IMR-90 (cell line): ENCODE data around the gene CTXN3. TPM values are rescaled to one million over a fixed set of nuclear protein-coding genes. Genes with fewer than 3 reads are reported as not detected.

Experiments
- ATAC-seq: fragments of 200-7000 bp; cut with Tn5 transposase; 2 replicates; pipeline ENCODE4 v1.9.1; 2020; ENCODE audit warnings: low read depth, mild to moderate bottlenecking, moderate library complexity
- BruUV-seq: library from RNA; stranded (reverse); fragments of 400-500 nt; replicated peaks from 2 replicates; lab custom pipeline; 2021; lab: Mats Ljungman, UMichigan
- CTCF ChIA-PET: fragments of 300-600 bp; formaldehyde crosslinking; extraction: SDS; loops from one replicate; lab custom pipeline; 2021; ENCODE audit warnings: antibody characterized with exemption; lab: Yijun Ruan, JAX
- POLR2A ChIA-PET: fragments of 300-600 bp; sonication (Branson Sonifier 250); formaldehyde crosslinking; loops from one replicate; lab custom pipeline; 2022; ENCODE audit warnings: antibody characterized with exemption; ENCODE audit not compliant: unreplicated experiment; lab: Charles Lee
- DNase-seq: peaks from one replicate; pipeline ENCODE4 v3.0.0; 2013
- H2AFZ ChIP-seq: replicated peaks from 2 replicates; pipeline ENCODE3; 2013; ENCODE audit warnings: low read length, mild to moderate bottlenecking; ENCODE audit not compliant: poor library complexity
- H2AK5ac ChIP-seq: 2 replicates; pipeline ENCODE4 v1.6.1; 2013; ENCODE audit warnings: low read depth, low read length, inconsistent platforms
- H2AK9ac ChIP-seq: replicated peaks from 2 replicates; pipeline ENCODE3; 2013; ENCODE audit warnings: mild to moderate bottlenecking, low read depth, low read length, moderate library complexity; ENCODE audit not compliant: poor library complexity
- H2BK120ac ChIP-seq: 2 replicates; pipeline ENCODE4 v1.6.1; 2013; ENCODE audit warnings: low read depth, low read length, inconsistent platforms
- H2BK15ac ChIP-seq: 3 replicates; pipeline ENCODE4 v1.6.1; 2013; ENCODE audit warnings: low read depth, low read length, inconsistent platforms
- H2BK20ac ChIP-seq: 2 replicates; pipeline ENCODE4 v1.6.1; 2013; ENCODE audit warnings: low read depth, mild to moderate bottlenecking, inconsistent platforms, low read length, moderate library complexity
- H2BK5ac ChIP-seq: 2 replicates; pipeline ENCODE4 v1.6.1; 2013; ENCODE audit warnings: mild to moderate bottlenecking, low read depth, low read length, inconsistent platforms; ENCODE audit not compliant: poor library complexity, severe bottlenecking
- H3K14ac ChIP-seq: replicated peaks from 2 replicates; pipeline ENCODE4 v1.6.1; 2013; ENCODE audit warnings: low read depth, low read length, inconsistent platforms
- H3K18ac ChIP-seq: 2 replicates; pipeline ENCODE4 v1.6.1; 2013; ENCODE audit warnings: low read depth, low read length, control low read depth
- H3K23ac ChIP-seq: 2 replicates; pipeline ENCODE4 v1.6.1; 2013; ENCODE audit warnings: low read depth, low read length, inconsistent platforms
- H3K27ac ChIP-seq: 2 replicates; pipeline ENCODE4 v1.5.1; 2013; ENCODE audit warnings: mild to moderate bottlenecking, control low read depth, low read length; ENCODE audit not compliant: insufficient read depth
- H3K27me3 ChIP-seq: 2 replicates; pipeline ENCODE4 v1.6.1; 2013; ENCODE audit warnings: low read length; ENCODE audit not compliant: control insufficient read depth, insufficient read depth
- H3K36me3 ChIP-seq: 2 replicates; pipeline ENCODE4 v1.6.1; 2013; ENCODE audit warnings: low read length, mixed read lengths; ENCODE audit not compliant: control insufficient read depth, insufficient read depth
- H3K4ac ChIP-seq: 2 replicates; pipeline ENCODE4 v1.6.1; 2013; ENCODE audit warnings: low read depth, low read length, inconsistent platforms
- H3K4me1 ChIP-seq: 2 replicates; pipeline ENCODE4 v1.6.1; 2013; ENCODE audit warnings: low read length, mixed read lengths; ENCODE audit not compliant: control insufficient read depth, insufficient read depth
- H3K4me2 ChIP-seq: 2 replicates; pipeline ENCODE4 v1.6.1; 2013; ENCODE audit warnings: low read depth, mild to moderate bottlenecking, control low read depth, low read length, moderate library complexity
- H3K4me3 ChIP-seq: 2 replicates; pipeline ENCODE4 v1.5.1; 2013; ENCODE audit warnings: low read depth, mild to moderate bottlenecking, control low read depth, low read length, moderate library complexity; ENCODE audit not compliant: insufficient read depth
- H3K56ac ChIP-seq: 2 replicates; pipeline ENCODE4 v1.6.1; 2013; ENCODE audit warnings: low read length, inconsistent platforms; ENCODE audit not compliant: insufficient read depth; ENCODE audit errors: extremely low read depth
- H3K79me1 ChIP-seq, 2 experiments: 2 replicates each; pipeline ENCODE4 v1.6.1; 2013; ENCODE audit warnings: low read length in 2 of 2, inconsistent platforms in 1 of 2, low read depth in 1 of 2
- H3K9ac ChIP-seq: 2 replicates; pipeline ENCODE4 v1.6.1; 2013; ENCODE audit warnings: low read depth, low read length, control low read depth
- H3K9me1 ChIP-seq: 2 replicates; pipeline ENCODE4 v1.6.1; 2013; ENCODE audit warnings: low read length, inconsistent platforms; ENCODE audit not compliant: insufficient read depth
- H3K9me3 ChIP-seq: 2 replicates; pipeline ENCODE4 v1.6.1; 2013; ENCODE audit warnings: low read length; ENCODE audit not compliant: control insufficient read depth, insufficient read depth
- H4K20me1 ChIP-seq: 2 replicates; pipeline ENCODE4 v1.6.1; 2013; ENCODE audit warnings: low read length, inconsistent platforms; ENCODE audit not compliant: insufficient read depth
- H4K5ac ChIP-seq: 2 replicates; pipeline ENCODE4 v1.6.1; 2013; ENCODE audit warnings: mild to moderate bottlenecking, low read depth, low read length, control low read depth
- H4K8ac ChIP-seq, 2 experiments: 2 replicates each; pipeline ENCODE4 v1.6.1; 2013; ENCODE audit warnings: low read depth in 2 of 2, low read length in 2 of 2, control low read depth in 1 of 2, inconsistent platforms in 1 of 2
- H4K91ac ChIP-seq: 2 replicates; pipeline ENCODE4 v1.6.1; 2013; ENCODE audit warnings: low read depth, low read length, inconsistent platforms; ENCODE audit not compliant: insufficient read depth
- CHD1 ChIP-seq: IDR thresholded peaks from 2 replicates; pipeline ENCODE4 v1.6.1; 2012; ENCODE audit warnings: low read depth, low read length, improper control_type of control experiment
- FOS ChIP-seq: fragments of 150-350 bp; IDR thresholded peaks from 2 replicates; pipeline ENCODE4 v1.6.1; 2016; ENCODE audit warnings: low read depth, low read length
- MXI1 ChIP-seq: IDR thresholded peaks from 2 replicates; pipeline ENCODE4 v1.6.1; 2012; ENCODE audit warnings: low read depth, mild to moderate bottlenecking, low read length, moderate library complexity, borderline replicate concordance
- NFE2L2 ChIP-seq: fragments of 150-350 bp; IDR thresholded peaks from 2 replicates; pipeline ENCODE4 v1.6.1; 2016; ENCODE audit warnings: low read depth, mild to moderate bottlenecking, low read length
- RCOR1 ChIP-seq: IDR thresholded peaks from 2 replicates; pipeline ENCODE4 v1.6.1; 2012; ENCODE audit warnings: mild to moderate bottlenecking, low read length, improper control_type of control experiment; ENCODE audit not compliant: insufficient replicate concordance
- WGBS, 2 experiments: methylation state at CpG; one replicate each; pipeline versions ENCODE4 v1.1.5 to v1.1.7; 2013; ENCODE audit warnings: missing lambda C conversion rate in 2 of 2; ENCODE audit not compliant: insufficient read length in 1 of 2; ENCODE audit errors: extremely low coverage in 2 of 2; 5-methylcytosine and 5-hydroxymethylcytosine counted together
- dilution Hi-C: fragments of 300-500 bp; cut with HindIII; formaldehyde crosslinking; loops from one replicate; pipeline ENCODE4 v1.14.3; 2018; ENCODE audit warnings: low sequenced_read_pairs; ENCODE audit not compliant: unreplicated experiment
- in situ Hi-C: fragments of 300-500 bp; cut with MboI; formaldehyde crosslinking; loops from 3 replicates; pipeline ENCODE4 v1.14.3; 2019; ENCODE audit warnings: low sequenced_read_pairs, inconsistent platforms, mixed read lengths
- intact Hi-C: fragments of 100-400 bp; cut with micrococcal nuclease; formaldehyde crosslinking; loops from 2 replicates; pipeline ENCODE4 v1.10.0; 2022
- polyA plus RNA-seq, 3 experiments: library from polyadenylated mRNA; depleted of rRNA; stranded (reverse); fragments of >200 nt; gene quantifications; 2 replicates each; pipeline ENCODE4 v1.2.3, GENCODE V29; 2012; ENCODE audit warnings: low replicate concordance in 1 of 3
- total RNA-seq: library from RNA; depleted of rRNA; stranded (reverse); fragments of >200 nt; gene quantifications from 2 replicates; pipeline ENCODE4 v1.2.3, GENCODE V29; 2012

Gene CTXN3
- total and polyA plus RNA-seq, 2 of the 4 experiments (the other 2 are of a cell fraction): not detected

GRCh38 chr5:127643607-127644006 lies 5.3 kb upstream of the CTXN3 start:
- Histone ChIP-seq H2AK9ac (no peak overlapping the region), H2BK5ac (no peak overlapping the region), H4K20me1 (no peaks in the 10 kb centered on the region), H4K5ac (no peak overlapping the region), H3K9me3 (no peaks in the 10 kb centered on the region), H3K36me3 (no peaks in the 10 kb centered on the region), H2AK5ac (no peak overlapping the region), H3K56ac (no peak overlapping the region), H3K9ac (no peak overlapping the region), H4K91ac (no peak overlapping the region), H3K4ac (no peak overlapping the region), H2BK20ac (no peak overlapping the region), H3K14ac (no peak overlapping the region), H3K4me3 (no peak overlapping the region), H3K27me3 (no peaks in the 10 kb centered on the region; the same call in none of the 2 replicates), H2AFZ (no peak overlapping the region), H2BK15ac (no peak overlapping the region), H3K23ac (no peak overlapping the region), H3K4me2 (no peak overlapping the region), H2BK120ac (no peak overlapping the region), H3K79me1 (no peaks in the 10 kb centered on the region), H3K18ac (no peak overlapping the region), H3K4me1 (no peaks in the 10 kb centered on the region), H3K27ac (no peak overlapping the region), H4K8ac (no peak overlapping the region), H3K9me1 (0 out of 2 replicates have a peak, but pooled peaks cover 3% of the 10 kb centered on the region)
- ChIA-PET CTCF (interaction anchor here (0.7 kb wide), 1 partner anchor 338 kb away, joined by 3 read pairs; no protein-coding TSS in a partner anchor), POLR2A (no interaction called here)
- DNase-seq (no peak), ATAC-seq (no peak)
- TF ChIP-seq MXI1 (no peak), FOS (no peak), CHD1 (no peak), RCOR1 (no peak), NFE2L2 (no peak)
- WGBS, 2 experiments: no CpG with 5 or more reads among the region's 1 CpG
- intact Hi-C loops (no loop called here), dilution Hi-C loops (no loop called here), in situ Hi-C loops (no loop called here)
- BruUV-seq: no TSS peak
